IMR-90 (cell line): ENCODE results near the gene PPP1R9B. TPM values are rescaled to one million over a fixed set of nuclear protein-coding genes. Genes with fewer than 3 reads are reported as not detected.

ENCODE experiments used
- ATAC-seq: fragments of 200-7000 bp; cut with Tn5 transposase; 2 replicates; pipeline ENCODE4 v1.9.1; 2020; ENCODE audit warnings: low read depth, mild to moderate bottlenecking, moderate library complexity
- BruUV-seq: library from RNA; stranded (reverse); fragments of 400-500 nt; replicated peaks from 2 replicates; lab custom pipeline; 2021; lab: Mats Ljungman, UMichigan
- CTCF ChIA-PET: fragments of 300-600 bp; formaldehyde crosslinking; extraction: SDS; loops from one replicate; lab custom pipeline; 2021; ENCODE audit warnings: antibody characterized with exemption; lab: Yijun Ruan, JAX
- POLR2A ChIA-PET: fragments of 300-600 bp; sonication (Branson Sonifier 250); formaldehyde crosslinking; loops from one replicate; lab custom pipeline; 2022; ENCODE audit warnings: antibody characterized with exemption; ENCODE audit not compliant: unreplicated experiment; lab: Charles Lee
- DNase-seq: peaks from one replicate; pipeline ENCODE4 v3.0.0; 2013
- H2AFZ ChIP-seq: replicated peaks from 2 replicates; pipeline ENCODE3; 2013; ENCODE audit warnings: low read length, mild to moderate bottlenecking; ENCODE audit not compliant: poor library complexity
- H2AK5ac ChIP-seq: 2 replicates; pipeline ENCODE4 v1.6.1; 2013; ENCODE audit warnings: low read depth, low read length, inconsistent platforms
- H2AK9ac ChIP-seq: replicated peaks from 2 replicates; pipeline ENCODE3; 2013; ENCODE audit warnings: mild to moderate bottlenecking, low read depth, low read length, moderate library complexity; ENCODE audit not compliant: poor library complexity
- H2BK120ac ChIP-seq: 2 replicates; pipeline ENCODE4 v1.6.1; 2013; ENCODE audit warnings: low read depth, low read length, inconsistent platforms
- H2BK15ac ChIP-seq: 3 replicates; pipeline ENCODE4 v1.6.1; 2013; ENCODE audit warnings: low read depth, low read length, inconsistent platforms
- H2BK20ac ChIP-seq: 2 replicates; pipeline ENCODE4 v1.6.1; 2013; ENCODE audit warnings: low read depth, mild to moderate bottlenecking, inconsistent platforms, low read length, moderate library complexity
- H2BK5ac ChIP-seq: 2 replicates; pipeline ENCODE4 v1.6.1; 2013; ENCODE audit warnings: mild to moderate bottlenecking, low read depth, low read length, inconsistent platforms; ENCODE audit not compliant: poor library complexity, severe bottlenecking
- H3K14ac ChIP-seq: replicated peaks from 2 replicates; pipeline ENCODE4 v1.6.1; 2013; ENCODE audit warnings: low read depth, low read length, inconsistent platforms
- H3K18ac ChIP-seq: 2 replicates; pipeline ENCODE4 v1.6.1; 2013; ENCODE audit warnings: low read depth, low read length, control low read depth
- H3K23ac ChIP-seq: 2 replicates; pipeline ENCODE4 v1.6.1; 2013; ENCODE audit warnings: low read depth, low read length, inconsistent platforms
- H3K27ac ChIP-seq: 2 replicates; pipeline ENCODE4 v1.5.1; 2013; ENCODE audit warnings: mild to moderate bottlenecking, control low read depth, low read length; ENCODE audit not compliant: insufficient read depth
- H3K27me3 ChIP-seq: 2 replicates; pipeline ENCODE4 v1.6.1; 2013; ENCODE audit warnings: low read length; ENCODE audit not compliant: control insufficient read depth, insufficient read depth
- H3K36me3 ChIP-seq: 2 replicates; pipeline ENCODE4 v1.6.1; 2013; ENCODE audit warnings: low read length, mixed read lengths; ENCODE audit not compliant: control insufficient read depth, insufficient read depth
- H3K4ac ChIP-seq: 2 replicates; pipeline ENCODE4 v1.6.1; 2013; ENCODE audit warnings: low read depth, low read length, inconsistent platforms
- H3K4me1 ChIP-seq: 2 replicates; pipeline ENCODE4 v1.6.1; 2013; ENCODE audit warnings: low read length, mixed read lengths; ENCODE audit not compliant: control insufficient read depth, insufficient read depth
- H3K4me2 ChIP-seq: 2 replicates; pipeline ENCODE4 v1.6.1; 2013; ENCODE audit warnings: low read depth, mild to moderate bottlenecking, control low read depth, low read length, moderate library complexity
- H3K4me3 ChIP-seq: 2 replicates; pipeline ENCODE4 v1.5.1; 2013; ENCODE audit warnings: low read depth, mild to moderate bottlenecking, control low read depth, low read length, moderate library complexity; ENCODE audit not compliant: insufficient read depth
- H3K56ac ChIP-seq: 2 replicates; pipeline ENCODE4 v1.6.1; 2013; ENCODE audit warnings: low read length, inconsistent platforms; ENCODE audit not compliant: insufficient read depth; ENCODE audit errors: extremely low read depth
- H3K79me1 ChIP-seq, 2 experiments: 2 replicates each; pipeline ENCODE4 v1.6.1; 2013; ENCODE audit warnings: low read length in 2 of 2, inconsistent platforms in 1 of 2, low read depth in 1 of 2
- H3K9ac ChIP-seq: 2 replicates; pipeline ENCODE4 v1.6.1; 2013; ENCODE audit warnings: low read depth, low read length, control low read depth
- H3K9me1 ChIP-seq: 2 replicates; pipeline ENCODE4 v1.6.1; 2013; ENCODE audit warnings: low read length, inconsistent platforms; ENCODE audit not compliant: insufficient read depth
- H3K9me3 ChIP-seq: 2 replicates; pipeline ENCODE4 v1.6.1; 2013; ENCODE audit warnings: low read length; ENCODE audit not compliant: control insufficient read depth, insufficient read depth
- H4K20me1 ChIP-seq: 2 replicates; pipeline ENCODE4 v1.6.1; 2013; ENCODE audit warnings: low read length, inconsistent platforms; ENCODE audit not compliant: insufficient read depth
- H4K5ac ChIP-seq: 2 replicates; pipeline ENCODE4 v1.6.1; 2013; ENCODE audit warnings: mild to moderate bottlenecking, low read depth, low read length, control low read depth
- H4K8ac ChIP-seq, 2 experiments: 2 replicates each; pipeline ENCODE4 v1.6.1; 2013; ENCODE audit warnings: low read depth in 2 of 2, low read length in 2 of 2, control low read depth in 1 of 2, inconsistent platforms in 1 of 2
- H4K91ac ChIP-seq: 2 replicates; pipeline ENCODE4 v1.6.1; 2013; ENCODE audit warnings: low read depth, low read length, inconsistent platforms; ENCODE audit not compliant: insufficient read depth
- CHD1 ChIP-seq: IDR thresholded peaks from 2 replicates; pipeline ENCODE4 v1.6.1; 2012; ENCODE audit warnings: low read depth, low read length, improper control_type of control experiment
- MAFK ChIP-seq: IDR thresholded peaks from 2 replicates; pipeline ENCODE4 v1.6.1; 2012; ENCODE audit warnings: low read depth, low read length, improper control_type of control experiment
- MAZ ChIP-seq: IDR thresholded peaks from 2 replicates; pipeline ENCODE4 v1.6.1; 2012; ENCODE audit warnings: low read depth, mild to moderate bottlenecking, low read length, improper control_type of control experiment, moderate library complexity, borderline replicate concordance
- MXI1 ChIP-seq: IDR thresholded peaks from 2 replicates; pipeline ENCODE4 v1.6.1; 2012; ENCODE audit warnings: low read depth, mild to moderate bottlenecking, low read length, moderate library complexity, borderline replicate concordance
- NFE2L2 ChIP-seq: fragments of 150-350 bp; IDR thresholded peaks from 2 replicates; pipeline ENCODE4 v1.6.1; 2016; ENCODE audit warnings: low read depth, mild to moderate bottlenecking, low read length
- RAD21 ChIP-seq: IDR thresholded peaks from 2 replicates; pipeline ENCODE4 v1.6.1; 2012; ENCODE audit warnings: low read length, improper control_type of control experiment
- RFX5 ChIP-seq: IDR thresholded peaks from 2 replicates; pipeline ENCODE4 v1.8.0; 2012; ENCODE audit warnings: low read depth, mild to moderate bottlenecking, low read length, moderate library complexity
- WGBS, 2 experiments: methylation state at CpG; one replicate each; pipeline versions ENCODE4 v1.1.5 to v1.1.7; 2013; ENCODE audit warnings: missing lambda C conversion rate in 2 of 2; ENCODE audit not compliant: insufficient read length in 1 of 2; ENCODE audit errors: extremely low coverage in 2 of 2; 5-methylcytosine and 5-hydroxymethylcytosine counted together
- dilution Hi-C: fragments of 300-500 bp; cut with HindIII; formaldehyde crosslinking; loops from one replicate; pipeline ENCODE4 v1.14.3; 2018; ENCODE audit warnings: low sequenced_read_pairs; ENCODE audit not compliant: unreplicated experiment
- in situ Hi-C: fragments of 300-500 bp; cut with MboI; formaldehyde crosslinking; loops from 3 replicates; pipeline ENCODE4 v1.14.3; 2019; ENCODE audit warnings: low sequenced_read_pairs, inconsistent platforms, mixed read lengths
- intact Hi-C: fragments of 100-400 bp; cut with micrococcal nuclease; formaldehyde crosslinking; loops from 2 replicates; pipeline ENCODE4 v1.10.0; 2022
- polyA plus RNA-seq, 3 experiments: library from polyadenylated mRNA; depleted of rRNA; stranded (reverse); fragments of >200 nt; gene quantifications; 2 replicates each; pipeline ENCODE4 v1.2.3, GENCODE V29; 2012; ENCODE audit warnings: low replicate concordance in 1 of 3
- total RNA-seq: library from RNA; depleted of rRNA; stranded (reverse); fragments of >200 nt; gene quantifications from 2 replicates; pipeline ENCODE4 v1.2.3, GENCODE V29; 2012
- TF ChIP-seq, protein P1 (sequence below): fragments of 150-350 bp; IDR thresholded peaks from 2 replicates; pipeline ENCODE4 v1.6.1; 2016; ENCODE audit warnings: low read depth, mild to moderate bottlenecking, low read length, moderate library complexity, borderline replicate concordance
- TF ChIP-seq, protein P2 (sequence below): fragments of 150-350 bp; IDR thresholded peaks from 2 replicates; pipeline ENCODE4 v1.6.1; 2017; ENCODE audit warnings: mild to moderate bottlenecking, antibody characterized with exemption, low read length, low read depth

PPP1R9B gene
- total and polyA plus RNA-seq, 2 of the 4 experiments (the other 2 are of a cell fraction), result 23.0 to 28.0 TPM

DNA sequence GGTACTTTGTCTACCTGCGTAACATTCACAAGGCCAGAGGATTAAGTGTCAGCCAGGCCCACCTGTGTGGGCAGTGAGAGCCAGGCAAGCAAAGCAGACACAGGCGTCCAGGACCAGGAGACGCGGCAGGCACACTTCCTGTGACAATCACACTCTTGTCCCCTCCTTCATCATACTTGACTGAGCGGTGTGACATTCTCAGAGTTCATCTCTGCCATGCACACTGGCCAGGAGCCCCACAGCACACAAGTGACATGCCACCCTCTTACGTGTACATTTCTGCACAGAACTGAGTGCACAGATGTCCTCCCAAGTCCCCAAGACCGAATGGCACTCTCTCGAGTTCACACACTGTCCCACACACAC is 8.7 kb downstream of the PPP1R9B start:
- no peak overlapping the region for H4K91ac ChIP-seq
- no peak overlapping the region for H3K18ac ChIP-seq
- no peak overlapping the region for H3K27ac ChIP-seq
- H3K9me3 ChIP-seq, result no peaks in the 10 kb centered on the region
- H2AK5ac ChIP-seq, result no peak overlapping the region
- 95% methylated on average over 2 of the region's 8 CpGs; no CpG with 5 or more reads in 1 of the 2 experiments for WGBS, 2 experiments
- no peak overlapping the region for H3K14ac ChIP-seq
- H3K9me1 ChIP-seq, result peaks cover 2% of the 10 kb centered on the region; the same call in 1 of the 2 replicates
- no peak overlapping the region for H4K5ac ChIP-seq
- DNase-seq (no peak), ATAC-seq (no peak)
- TF ChIP-seq MAZ (no peak), MXI1 (no peak), CHD1 (no peak), MAFK (no peak), RFX5 (no peak), NFE2L2 (no peak), RAD21 (no peak)
- TF ChIP-seq, protein P1, sequence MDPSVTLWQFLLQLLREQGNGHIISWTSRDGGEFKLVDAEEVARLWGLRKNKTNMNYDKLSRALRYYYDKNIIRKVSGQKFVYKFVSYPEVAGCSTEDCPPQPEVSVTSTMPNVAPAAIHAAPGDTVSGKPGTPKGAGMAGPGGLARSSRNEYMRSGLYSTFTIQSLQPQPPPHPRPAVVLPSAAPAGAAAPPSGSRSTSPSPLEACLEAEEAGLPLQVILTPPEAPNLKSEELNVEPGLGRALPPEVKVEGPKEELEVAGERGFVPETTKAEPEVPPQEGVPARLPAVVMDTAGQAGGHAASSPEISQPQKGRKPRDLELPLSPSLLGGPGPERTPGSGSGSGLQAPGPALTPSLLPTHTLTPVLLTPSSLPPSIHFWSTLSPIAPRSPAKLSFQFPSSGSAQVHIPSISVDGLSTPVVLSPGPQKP, result no peak
- TF ChIP-seq, protein P2, sequence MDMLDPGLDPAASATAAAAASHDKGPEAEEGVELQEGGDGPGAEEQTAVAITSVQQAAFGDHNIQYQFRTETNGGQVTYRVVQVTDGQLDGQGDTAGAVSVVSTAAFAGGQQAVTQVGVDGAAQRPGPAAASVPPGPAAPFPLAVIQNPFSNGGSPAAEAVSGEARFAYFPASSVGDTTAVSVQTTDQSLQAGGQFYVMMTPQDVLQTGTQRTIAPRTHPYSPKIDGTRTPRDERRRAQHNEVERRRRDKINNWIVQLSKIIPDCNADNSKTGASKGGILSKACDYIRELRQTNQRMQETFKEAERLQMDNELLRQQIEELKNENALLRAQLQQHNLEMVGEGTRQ, result no peak
- H3K79me1 ChIP-seq, result peaks cover 39 to 95% of the 10 kb centered on the region in 2 experiments
- H3K4me3 ChIP-seq, result no peak overlapping the region
- no peak overlapping the region for H3K23ac ChIP-seq
- dilution Hi-C loops, result no loop called here
- H2BK5ac ChIP-seq, result no peak overlapping the region
- no peak overlapping the region for H2AK9ac ChIP-seq
- H4K8ac ChIP-seq, result no peak overlapping the region
- ChIA-PET POLR2A (no interaction called here), CTCF (no interaction called here)
- no peak overlapping the region for H3K56ac ChIP-seq
- H3K9ac ChIP-seq, result no peak overlapping the region
- H4K20me1 ChIP-seq, result peaks cover 87% of the 10 kb centered on the region
- in situ Hi-C loops, result no loop called here
- no peak overlapping the region for H2BK15ac ChIP-seq
- peaks cover 82% of the 10 kb centered on the region for H3K36me3 ChIP-seq
- BruUV-seq, result no TSS peak
- no peak overlapping the region for H3K4ac ChIP-seq
- H3K4me1 ChIP-seq, result peaks cover 11% of the 10 kb centered on the region
- intact Hi-C loops, result no loop called here
- H2BK20ac ChIP-seq, result no peak overlapping the region
- no peak overlapping the region for H2AFZ ChIP-seq
- no peaks in the 10 kb centered on the region for H3K27me3 ChIP-seq
- H2BK120ac ChIP-seq, result no peak overlapping the region
- H3K4me2 ChIP-seq, result no peak overlapping the region
